ENCODE data around the gene HCAR3.

Gene HCAR3

GRCh38 chr12:122738571-122738970, 22.0 kb upstream of the HCAR3 start:
- ChIA-PET CTCF (no interaction called here), POLR2A (interaction anchor here (1.1 kb wide), 1 partner anchor 14 kb away, joined by 3 read pairs; the partner anchor contains the start of gene DENR)
- no peak for TF ChIP-seq L3MBTL2 (conservative IDR thresholded peaks at IDR 0.05)
- no peak for TF ChIP-seq CTBP1 (IDR thresholded peaks at IDR 0.05; ENCODE audit: borderline replicate concordance)
- no peak for TF ChIP-seq SP1 (IDR thresholded peaks at IDR 0.05)
- no peak for TF ChIP-seq FOXM1 (IDR thresholded peaks at IDR 0.05; ENCODE audit: borderline replicate concordance)
- no peak for TF ChIP-seq LEF1 (IDR thresholded peaks at IDR 0.05; ENCODE audit: borderline replicate concordance)
- TF ChIP-seq ZNF384 (IDR thresholded peaks at IDR 0.05) = no peak
- TF ChIP-seq HDGF (IDR thresholded peaks at IDR 0.05; ENCODE audit: borderline replicate concordance) = no peak
- no peak for TF ChIP-seq BHLHE40 (IDR thresholded peaks at IDR 0.05; ENCODE audit: borderline replicate concordance)
- TF ChIP-seq FOXK2 (IDR thresholded peaks at IDR 0.05) = no peak
- DNase-seq (ENCODE audit: extremely low spot score) = no peak

GRCh38 chr12:122732611-122733010, 16.0 kb upstream of the HCAR3 start:
- POLR2A ChIA-PET = no interaction called here
- TF ChIP-seq ZNF384 (IDR thresholded peaks at IDR 0.05) = no peak
- TF ChIP-seq FOXA1 (IDR thresholded peaks at IDR 0.05) = no peak
- TF ChIP-seq TARDBP (IDR thresholded peaks at IDR 0.05) = no peak
- TF ChIP-seq NFRKB (IDR thresholded peaks at IDR 0.05) = no peak
- TF ChIP-seq ELF4 (IDR thresholded peaks at IDR 0.05) = no peak
- TF ChIP-seq ARNT (IDR thresholded peaks at IDR 0.05) = no peak
- TF ChIP-seq FOXM1 (IDR thresholded peaks at IDR 0.05; ENCODE audit: borderline replicate concordance) = no peak
- no peak for TF ChIP-seq LEF1 (IDR thresholded peaks at IDR 0.05; ENCODE audit: borderline replicate concordance)
- CTCF ChIA-PET = no interaction called here
- no peak for DNase-seq (ENCODE audit: extremely low spot score)

GRCh38 chr12:122732170-122732569, 15.6 kb upstream of the HCAR3 start:
- TF ChIP-seq HDGF (IDR thresholded peaks at IDR 0.05; ENCODE audit: borderline replicate concordance) (no peak), FOXK2 (IDR thresholded peaks at IDR 0.05) (no peak), ARNT (IDR thresholded peaks at IDR 0.05) (no peak), ELF4 (IDR thresholded peaks at IDR 0.05) (no peak), NFRKB (IDR thresholded peaks at IDR 0.05) (no peak), ZNF384 (IDR thresholded peaks at IDR 0.05) (no peak), CTBP1 (IDR thresholded peaks at IDR 0.05; ENCODE audit: borderline replicate concordance) (no peak)
- ChIA-PET CTCF (no interaction called here), POLR2A (no interaction called here)
- DNase-seq (ENCODE audit: extremely low spot score) = no peak

- CTCF ChIA-PET = no interaction called here
Observed at GRCh38 chr12:122730215-122731014, 13.8 kb upstream of the HCAR3 start, which contains the start of gene HCAR1. HCAR1 (minus strand) TSS chr12:122730844; CDS start chr12:122730339, 505 bp downstream.

GRCh38 chr12:122729583-122730214, 13.1 kb upstream of the HCAR3 start:
- POLR2A ChIA-PET = no interaction called here
- no peak for TF ChIP-seq ZNF384 (IDR thresholded peaks at IDR 0.05)
- TF ChIP-seq FOXA1 (IDR thresholded peaks at IDR 0.05) = no peak
- CTCF ChIA-PET = interaction anchor here (0.6 kb wide), 1 partner anchor 93 kb away, joined by 3 read pairs; no protein-coding TSS in a partner anchor
- DNase-seq (ENCODE audit: extremely low spot score) = no peak

More at GRCh38 chr12:122730215-122731014, 13.8 kb upstream of the HCAR3 start, which contains the start of gene HCAR1:
- POLR2A ChIA-PET = no interaction called here
- no peak for TF ChIP-seq ZNF384 (IDR thresholded peaks at IDR 0.05)
- no peak for TF ChIP-seq SUZ12 (IDR thresholded peaks at IDR 0.05)
- TF ChIP-seq TARDBP (IDR thresholded peaks at IDR 0.05) = no peak
- TF ChIP-seq LEF1 (IDR thresholded peaks at IDR 0.05; ENCODE audit: borderline replicate concordance) = no peak
- no peak for TF ChIP-seq PKNOX1 (IDR thresholded peaks at IDR 0.05)
- no peak for TF ChIP-seq L3MBTL2 (conservative IDR thresholded peaks at IDR 0.05)
- no peak for DNase-seq (ENCODE audit: extremely low spot score)

GRCh38 chr12:122726080-122726558, 9.5 kb upstream of the HCAR3 start:
- CTCF ChIA-PET = interaction anchor here (0.6 kb wide), 1 partner anchor 107 kb away, joined by 4 read pairs; no protein-coding TSS in a partner anchor
- no peak for DNase-seq (ENCODE audit: extremely low spot score)

GRCh38 chr12:122725452-122726079, 9.0 kb upstream of the HCAR3 start:
- no peak for DNase-seq (ENCODE audit: extremely low spot score)
- ChIA-PET CTCF (interaction anchor here (0.6 kb wide), 1 partner anchor 108 kb away, joined by 4 read pairs; no protein-coding TSS in a partner anchor), POLR2A (no interaction called here)
- TF ChIP-seq FOXK2 (IDR thresholded peaks at IDR 0.05) (no peak), CTBP1 (IDR thresholded peaks at IDR 0.05; ENCODE audit: borderline replicate concordance) (no peak), SP1 (IDR thresholded peaks at IDR 0.05) (no peak), ELF4 (IDR thresholded peaks at IDR 0.05) (no peak), FOXM1 (IDR thresholded peaks at IDR 0.05; ENCODE audit: borderline replicate concordance) (no peak), ARNT (IDR thresholded peaks at IDR 0.05) (no peak), TARDBP (IDR thresholded peaks at IDR 0.05) (no peak)

More at GRCh38 chr12:122726080-122726558, 9.5 kb upstream of the HCAR3 start:
- TF ChIP-seq FOXM1 (IDR thresholded peaks at IDR 0.05; ENCODE audit: borderline replicate concordance) (no peak), SP1 (IDR thresholded peaks at IDR 0.05) (no peak), LEF1 (IDR thresholded peaks at IDR 0.05; ENCODE audit: borderline replicate concordance) (no peak), SUZ12 (IDR thresholded peaks at IDR 0.05) (no peak)
- POLR2A ChIA-PET = interaction anchor here (1.3 kb wide), 1 partner anchor 9 kb away, joined by 3 read pairs; no protein-coding TSS in a partner anchor
